CD4-positive, alpha-beta T cell treated with Interleukin-4 for 1 hour (primary cell): ENCODE results near the gene LETM1.

Experiments used
- DNase-seq, 2 donors: peaks; one replicate each; pipeline ENCODE4 v3.0.0-alpha.2; 2020 to 2022

LETM1 gene

DNA sequence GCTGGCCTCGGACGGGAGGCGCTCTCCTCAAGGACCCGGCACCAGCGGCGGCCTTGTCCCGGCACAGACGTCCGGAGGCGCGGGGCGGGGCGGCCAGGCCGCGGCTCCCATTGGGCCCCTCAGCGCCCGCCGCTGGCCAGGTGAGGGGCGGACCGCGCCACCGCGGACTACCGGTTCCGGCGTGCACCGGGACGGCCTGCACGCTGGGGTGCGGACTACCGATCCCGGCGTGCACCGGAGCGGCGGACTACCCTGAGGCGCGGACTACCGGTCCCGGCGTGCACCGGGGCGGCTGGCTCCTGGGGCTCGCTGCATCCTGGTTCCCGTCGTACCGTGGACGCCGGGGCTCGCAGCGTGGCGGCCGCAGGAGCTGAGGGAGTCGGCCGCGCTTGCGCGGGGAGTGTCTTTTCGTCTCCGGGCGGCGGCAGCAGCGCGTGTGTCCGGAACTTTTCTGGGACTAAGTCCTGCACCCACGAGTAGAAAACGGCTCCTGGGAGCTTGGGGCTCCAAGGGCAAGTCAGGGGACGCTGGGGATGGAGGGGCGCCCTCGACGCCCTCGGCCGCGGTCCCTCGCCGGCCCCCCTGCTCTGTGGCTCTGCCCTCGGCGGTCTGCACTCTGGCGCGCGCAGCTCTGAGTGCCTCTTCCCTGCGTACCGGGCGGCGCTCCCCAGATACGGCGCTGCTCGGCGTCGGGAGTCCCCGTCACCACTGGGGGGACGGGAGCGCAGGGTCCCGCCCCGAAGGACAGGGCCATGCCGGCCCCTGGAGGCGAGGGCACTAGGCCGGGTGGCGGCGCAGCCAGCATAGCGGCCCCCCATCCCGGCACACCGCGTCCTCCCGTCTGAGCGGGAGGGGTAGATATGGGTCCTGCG lies at the start of gene LETM1:
LETM1 (minus strand) TSS at position 86 of the 872 bp plus-strand sequence. CDS start 206 bp downstream, outside the sequence.
- peak; percentile 92 to 94 for DNase-seq

DNA sequence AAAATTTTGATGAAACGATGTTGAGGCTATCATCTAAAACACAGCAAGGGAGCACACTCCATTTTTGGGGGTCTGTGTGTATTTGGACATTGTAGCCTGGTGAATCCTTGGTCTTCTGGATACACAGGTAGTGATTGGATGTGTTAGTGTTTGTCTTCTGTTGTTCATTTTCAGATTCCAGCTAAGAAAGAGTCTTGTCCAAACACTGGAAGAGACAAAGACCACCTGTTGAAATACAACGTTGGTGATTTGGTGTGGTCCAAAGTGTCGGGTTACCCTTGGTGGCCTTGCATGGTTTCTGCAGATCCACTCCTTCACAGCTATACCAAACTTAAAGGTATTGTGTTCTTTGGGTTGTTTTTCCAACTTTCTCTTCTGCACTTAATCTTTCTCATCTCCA lies 48.1 kb upstream of the LETM1 start:
- DNase-seq = no peak

DNA sequence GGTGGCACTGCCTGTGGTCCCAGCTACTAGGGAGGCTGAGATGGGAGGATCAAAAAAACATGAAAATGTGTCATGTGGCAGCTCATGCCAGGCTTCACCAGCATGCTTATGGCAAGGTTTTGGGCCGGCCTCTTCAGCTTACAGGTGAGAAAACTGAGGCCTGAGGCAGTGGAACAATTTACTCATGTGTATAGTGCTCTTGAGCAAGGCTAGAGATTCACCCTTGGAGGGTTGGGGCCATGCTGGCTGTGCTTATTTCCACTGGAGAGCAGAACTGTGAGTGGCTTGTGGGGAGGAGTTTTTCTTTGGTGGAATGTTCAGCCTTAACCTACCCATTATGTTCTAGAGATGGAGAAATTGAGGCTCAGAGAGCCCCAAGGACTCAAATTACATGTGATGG lies 47.1 kb upstream of the LETM1 start:
- DNase-seq = no peak

DNA sequence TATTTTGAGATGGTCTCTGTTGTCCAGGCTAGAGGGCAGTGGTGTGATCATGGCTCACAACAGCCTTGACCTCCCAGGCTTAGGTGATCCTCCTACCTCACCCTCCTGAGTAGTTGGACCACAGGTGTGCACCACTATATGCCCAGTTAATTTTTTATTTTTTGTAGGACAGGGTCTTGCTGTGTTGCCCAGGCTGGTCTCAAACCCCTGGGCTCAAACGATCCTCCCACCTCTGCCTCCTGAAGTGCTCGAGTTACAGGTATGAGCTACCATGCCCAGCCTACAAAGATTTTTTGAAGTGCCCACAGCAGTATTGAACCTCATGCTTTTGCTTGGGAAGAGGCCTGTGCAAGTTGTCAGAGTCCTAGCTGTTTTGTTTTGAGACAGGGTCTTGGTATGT lies 46.3 kb upstream of the LETM1 start:
- DNase-seq = no peak

DNA sequence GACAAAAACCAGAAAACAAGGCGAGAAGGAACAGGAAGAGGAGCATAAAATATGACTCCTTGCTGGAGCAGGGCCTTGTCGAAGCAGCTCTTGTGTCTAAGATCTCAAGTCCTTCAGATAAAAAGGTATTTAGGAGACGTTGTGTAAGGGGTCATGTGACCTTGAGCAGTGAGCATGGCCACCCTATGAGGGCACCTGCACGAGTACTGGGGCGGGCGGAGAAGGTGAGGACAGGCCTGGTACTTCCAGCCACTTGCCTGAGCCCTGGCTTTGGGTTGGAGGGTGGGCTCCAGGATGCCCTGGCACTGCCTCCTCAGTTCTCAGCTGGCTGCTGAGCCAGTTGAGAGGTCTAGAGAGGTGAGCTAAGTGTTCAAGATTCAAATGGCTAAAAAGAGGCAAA lies 45.2 kb upstream of the LETM1 start:
- no peak for DNase-seq

DNA sequence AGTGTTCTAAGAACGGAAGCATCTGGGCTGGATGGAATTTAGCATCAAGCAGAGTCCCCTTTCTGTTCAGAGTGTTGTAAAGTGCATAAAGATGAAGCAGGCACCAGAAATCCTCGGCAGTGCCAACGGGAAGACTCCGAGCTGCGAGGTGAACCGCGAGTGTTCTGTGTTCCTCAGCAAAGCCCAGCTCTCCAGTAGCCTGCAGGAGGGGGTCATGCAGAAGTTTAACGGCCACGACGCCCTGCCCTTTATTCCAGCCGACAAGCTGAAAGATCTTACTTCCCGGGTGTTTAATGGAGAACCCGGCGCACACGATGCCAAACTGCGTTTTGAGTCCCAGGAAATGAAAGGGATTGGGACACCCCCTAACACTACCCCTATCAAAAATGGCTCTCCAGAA lies 44.7 kb upstream of the LETM1 start:
- DNase-seq = no peak

DNA sequence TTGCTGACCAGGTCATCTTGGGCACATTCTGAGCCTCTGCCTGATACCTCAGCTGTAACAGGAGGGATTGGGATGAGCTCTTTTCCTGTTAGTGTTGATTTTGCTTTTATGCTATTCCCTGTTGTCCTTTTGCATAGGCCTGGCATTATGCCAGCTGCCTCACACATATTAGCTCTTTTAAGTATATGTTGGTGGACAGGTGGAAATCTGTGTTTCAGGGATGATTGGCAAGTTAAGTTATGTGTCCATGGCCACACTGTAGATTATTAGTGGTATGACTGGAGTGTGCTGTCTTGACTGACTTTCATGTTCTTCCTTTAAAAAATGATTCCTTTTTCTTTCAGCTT lies 44.1 kb upstream of the LETM1 start:
- no peak for DNase-seq

DNA sequence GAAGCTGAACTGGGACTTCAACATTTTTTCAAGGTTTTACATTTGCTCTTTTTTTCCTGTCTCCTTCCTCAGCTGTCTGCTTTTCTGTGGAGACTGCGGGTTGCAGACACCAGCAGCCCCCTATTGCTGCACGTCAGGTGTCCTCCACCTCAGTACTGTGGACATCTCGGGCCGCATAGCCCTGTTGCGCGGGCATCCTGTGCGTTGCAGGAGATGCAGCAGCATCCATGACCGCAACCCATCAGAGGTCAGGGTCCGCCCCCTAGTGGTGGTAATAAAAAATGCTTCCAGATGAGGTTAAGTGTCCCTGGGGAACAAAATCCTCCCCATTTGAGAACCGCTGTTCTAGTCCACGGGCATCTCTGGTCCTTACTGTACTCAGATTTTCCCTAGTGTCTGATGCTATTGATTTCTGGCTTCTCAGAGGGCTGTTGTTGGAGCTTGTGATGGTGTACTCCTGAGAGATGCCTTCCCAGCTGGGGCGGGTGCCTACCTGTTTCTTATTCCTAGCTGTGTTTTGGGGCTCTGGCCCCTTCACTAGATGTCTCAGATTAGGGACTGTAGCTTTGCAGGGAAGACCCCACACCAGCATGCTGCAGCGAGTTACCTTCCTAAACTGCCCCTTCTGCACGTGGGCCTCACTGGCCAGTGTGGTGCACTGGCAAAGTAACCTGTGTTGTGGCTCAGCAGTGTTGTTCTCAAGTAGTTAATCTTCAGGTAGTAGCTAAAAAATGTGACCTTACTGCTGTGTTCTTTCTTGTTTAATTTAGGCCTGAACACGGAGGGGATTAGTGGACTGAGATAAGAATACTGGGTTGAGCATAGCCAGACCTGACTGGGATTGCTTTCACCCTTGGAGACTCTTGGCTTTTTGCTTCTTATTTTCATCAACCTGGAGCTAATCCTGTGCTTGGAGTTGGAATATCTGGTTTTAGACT lies 43.5 kb upstream of the LETM1 start:
- peak; percentile 77 to 82 for DNase-seq

DNA sequence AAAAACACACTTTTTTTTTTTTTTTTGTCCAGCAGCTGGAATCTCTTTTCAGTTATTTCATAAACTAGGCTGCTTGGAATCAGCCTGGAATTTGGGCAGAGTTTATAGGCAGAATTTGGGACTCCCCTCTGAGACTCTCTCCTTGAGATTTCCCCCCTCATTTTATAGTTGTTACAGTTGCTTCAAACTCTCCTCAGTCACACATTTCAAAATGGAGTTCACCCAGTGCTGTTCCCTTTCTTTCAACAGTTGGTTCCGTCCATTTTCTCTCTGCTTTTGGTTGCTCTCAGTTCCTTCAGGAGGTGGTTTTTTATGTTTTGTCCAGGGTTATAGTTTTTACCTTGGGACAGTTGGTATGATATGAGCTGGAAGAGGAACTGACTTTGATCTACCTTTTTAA lies 42.7 kb upstream of the LETM1 start:
- no peak for DNase-seq

DNA sequence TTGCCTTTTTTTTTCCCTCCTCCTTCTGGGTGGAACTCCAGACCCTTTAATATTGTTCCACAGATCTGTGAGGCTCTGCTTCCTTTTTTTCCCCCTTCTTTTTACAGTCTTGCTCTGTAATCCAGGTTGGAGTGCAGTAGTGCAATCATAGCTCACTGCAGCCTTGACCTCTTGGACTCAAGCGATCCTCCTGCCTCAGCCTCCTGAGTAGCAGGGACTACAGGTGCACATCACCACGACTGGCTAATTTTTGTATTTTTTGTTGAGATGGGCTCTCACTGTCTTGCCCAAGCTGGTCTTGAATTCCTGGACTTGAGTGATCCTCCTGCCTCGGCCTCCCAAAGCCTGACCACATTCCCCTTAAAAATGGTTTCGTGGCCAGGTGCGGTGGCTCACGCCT lies 42.1 kb upstream of the LETM1 start:
- DNase-seq = no peak

DNA sequence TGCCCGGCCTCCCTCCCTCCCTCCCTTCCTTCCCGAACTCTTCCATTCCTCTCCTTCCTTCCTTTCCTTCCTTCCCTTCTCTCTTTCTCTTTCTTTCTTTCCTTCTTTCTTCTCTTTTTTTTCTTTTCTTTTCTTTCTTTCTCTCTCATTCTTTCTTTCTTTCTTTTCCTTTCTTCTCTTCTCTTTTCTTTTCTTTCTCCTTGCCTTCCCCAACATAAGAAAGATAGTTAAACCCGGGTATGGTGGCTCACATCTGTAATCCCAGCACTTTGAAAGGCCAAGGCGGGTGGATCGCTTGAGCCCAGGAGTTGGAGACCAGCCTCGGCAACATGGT lies 40.7 kb upstream of the LETM1 start:
- DNase-seq = no peak

DNA sequence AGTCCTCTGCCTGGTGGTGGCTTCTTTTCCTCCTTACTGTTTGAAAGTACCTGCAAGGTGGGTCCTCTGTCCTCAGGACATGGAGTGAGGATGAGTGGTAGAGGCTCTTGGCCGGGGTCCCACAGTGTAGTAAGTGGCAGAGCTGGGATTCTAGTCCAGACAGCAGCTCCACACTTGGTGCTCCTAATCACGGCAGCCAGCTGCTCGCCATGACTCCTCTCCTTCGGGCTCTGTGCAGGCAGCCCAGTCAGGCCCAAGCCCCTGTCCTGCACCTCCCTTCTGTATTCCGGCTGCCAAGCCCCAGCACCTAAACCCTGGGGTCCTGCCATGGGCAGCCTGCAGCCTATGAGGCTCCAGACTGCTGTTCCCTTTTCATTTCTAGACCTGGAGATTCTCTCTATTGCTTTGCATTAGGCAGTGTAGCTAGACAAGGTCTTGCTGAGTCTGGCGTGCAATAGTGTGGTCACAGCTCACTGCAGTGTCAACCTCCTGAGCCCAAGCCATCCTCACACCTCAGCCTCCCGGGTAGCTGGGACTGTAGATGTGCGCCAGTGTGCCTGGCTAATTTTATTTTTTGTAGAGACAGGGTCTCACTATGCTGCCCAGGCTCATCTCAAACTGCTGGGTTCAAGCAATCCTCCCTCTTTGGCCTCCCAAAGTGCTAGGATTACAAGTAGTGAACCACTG lies 40.2 kb upstream of the LETM1 start:
- DNase-seq = no peak

DNA sequence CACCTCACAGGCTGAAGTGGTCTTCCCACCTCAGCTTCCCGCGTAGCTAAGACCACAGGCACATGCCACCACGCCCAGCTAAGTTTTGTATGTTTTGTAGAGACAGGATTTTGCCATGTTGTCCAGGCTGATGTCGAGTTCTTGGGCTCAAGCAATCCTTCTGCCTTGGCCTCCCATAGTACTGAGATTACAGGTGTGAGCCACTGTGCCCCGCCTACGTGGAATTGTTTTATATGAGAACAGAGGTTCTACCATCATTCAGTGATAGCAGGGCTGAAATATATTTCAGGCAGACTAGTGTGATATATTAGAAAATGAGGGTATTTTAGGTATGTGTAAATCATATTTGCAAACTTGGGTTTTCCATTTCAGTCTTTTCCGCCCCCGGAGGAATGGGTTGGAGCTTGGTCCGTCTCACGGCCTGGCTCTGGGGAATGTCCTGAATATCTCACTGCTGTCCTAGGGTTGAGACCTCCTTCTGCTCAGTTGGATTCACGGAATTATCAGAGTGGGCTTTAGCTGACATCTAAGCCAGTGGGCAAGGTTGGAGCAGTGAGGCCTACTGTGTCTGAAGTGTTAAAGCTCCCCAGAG lies 35.1 kb upstream of the LETM1 start:
- DNase-seq = no peak

DNA sequence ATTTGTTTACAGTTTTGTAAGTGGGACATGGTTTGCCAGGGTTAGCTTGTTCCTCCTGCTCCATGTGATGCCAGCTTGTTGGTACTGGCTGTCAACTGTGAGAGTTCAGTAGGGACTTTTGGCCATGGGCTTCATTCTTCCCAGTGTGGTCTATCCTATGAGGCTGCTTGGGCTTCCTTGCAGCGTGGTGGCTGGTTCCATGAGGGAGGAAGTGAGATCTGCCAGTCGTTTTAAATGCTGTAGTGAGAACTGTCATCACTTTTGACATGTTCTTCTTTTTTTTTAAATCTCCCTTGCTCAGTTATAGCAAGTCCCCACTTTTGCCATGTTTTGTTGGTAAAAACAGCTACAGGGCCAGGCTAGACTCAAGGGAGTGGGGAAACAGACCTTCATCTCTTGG lies 31.1 kb upstream of the LETM1 start:
- DNase-seq = no peak

DNA sequence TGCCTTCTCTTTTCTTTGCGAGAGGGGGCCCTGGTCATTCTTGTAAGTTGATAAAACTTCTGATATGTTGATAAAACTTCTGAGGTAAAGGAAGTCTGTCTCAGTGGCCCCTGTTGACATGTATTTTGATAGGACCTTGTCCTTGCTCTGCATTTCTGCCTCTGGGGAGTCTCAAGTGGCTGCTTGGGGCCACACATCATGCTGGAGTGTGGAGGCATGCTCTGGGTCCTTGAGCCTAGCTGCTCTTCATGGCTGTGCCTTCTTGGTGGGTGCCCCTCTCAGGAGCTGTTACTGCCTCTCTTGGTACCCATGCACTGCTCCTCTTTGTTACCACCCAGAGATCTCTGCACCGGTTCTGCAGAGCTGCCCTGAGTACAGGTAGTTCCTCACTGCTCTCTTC lies 29.5 kb upstream of the LETM1 start:
- DNase-seq = no peak

DNA sequence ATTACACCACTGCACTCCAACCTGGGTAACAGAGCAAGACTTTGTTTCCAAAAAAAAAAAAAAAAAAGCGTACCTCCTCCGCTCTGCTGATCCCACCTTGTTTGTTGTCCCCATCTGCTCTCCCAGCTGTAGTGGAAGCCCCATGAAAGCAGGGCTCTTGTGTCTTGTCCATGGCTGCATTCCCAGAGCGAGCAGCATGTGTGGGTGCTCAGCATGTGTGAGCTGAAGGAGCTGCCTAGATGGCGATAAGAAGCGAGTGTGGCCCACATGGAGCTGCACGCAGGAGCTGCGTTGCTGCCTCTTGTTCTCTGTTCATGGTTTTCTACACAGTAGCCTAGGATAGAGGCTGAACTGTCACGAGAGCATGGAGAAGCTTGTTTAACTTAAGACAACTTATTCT lies 27.6 kb upstream of the LETM1 start:
- no peak for DNase-seq

DNA sequence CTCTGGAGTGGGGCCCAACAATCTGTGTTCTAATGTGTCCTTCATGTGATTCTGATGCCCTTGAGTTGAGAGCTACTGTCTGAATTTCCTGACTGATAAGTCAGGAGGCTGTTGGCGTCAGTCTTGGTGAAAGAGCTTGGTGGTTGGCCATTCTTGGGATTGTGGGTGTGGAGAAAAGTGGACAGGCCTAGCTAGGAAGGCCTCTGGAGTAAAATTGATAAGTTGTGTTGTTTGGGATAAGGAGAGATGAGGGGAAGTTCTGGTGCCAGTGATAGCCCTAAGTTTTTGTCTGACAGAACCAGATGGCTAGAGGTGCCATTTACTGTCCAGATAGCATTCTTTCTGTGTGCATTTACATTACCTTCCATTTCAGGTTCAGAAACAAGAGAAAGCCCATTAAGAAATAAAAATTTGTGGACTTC lies 26.9 kb upstream of the LETM1 start:
- DNase-seq = no peak

DNA sequence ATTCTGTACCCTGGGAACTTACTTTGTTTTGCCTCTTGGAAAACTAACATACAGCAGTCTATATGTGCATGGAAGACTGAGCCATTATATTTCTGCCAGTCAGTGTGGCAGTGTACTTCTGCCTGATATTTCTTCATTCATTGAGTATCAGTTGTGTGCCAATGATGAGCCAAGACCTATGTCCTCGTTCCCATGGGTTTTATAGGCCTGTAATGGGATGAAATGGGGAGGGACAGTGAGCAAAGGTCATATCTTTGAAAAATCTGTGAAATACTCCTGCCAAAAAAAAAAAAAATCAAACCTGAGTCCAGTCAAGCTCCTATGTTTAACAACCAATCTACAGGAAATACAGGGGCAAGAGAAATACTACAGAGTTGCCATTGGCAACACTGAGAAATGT lies 24.4 kb upstream of the LETM1 start:
- no peak for DNase-seq

DNA sequence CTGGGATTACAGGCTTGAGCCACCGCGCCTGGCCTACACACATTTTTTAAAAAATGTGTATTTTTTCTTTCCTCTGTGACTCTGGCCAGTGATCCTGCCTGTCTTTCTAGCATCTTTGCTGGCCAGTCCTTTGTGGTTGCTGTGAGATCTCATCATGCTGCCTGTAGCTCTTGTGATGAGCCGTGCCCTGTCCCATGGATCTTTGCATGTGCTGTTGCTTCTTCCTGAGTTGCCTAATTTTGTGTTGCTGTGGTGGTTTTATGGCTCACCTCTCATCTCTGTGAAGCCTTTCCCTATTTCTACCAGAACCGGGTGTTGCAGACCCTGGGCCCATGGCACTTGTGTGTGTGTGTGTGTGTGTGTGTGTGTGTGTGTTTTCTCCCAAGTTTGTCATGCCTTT lies 23.5 kb upstream of the LETM1 start:
- DNase-seq = no peak

DNA sequence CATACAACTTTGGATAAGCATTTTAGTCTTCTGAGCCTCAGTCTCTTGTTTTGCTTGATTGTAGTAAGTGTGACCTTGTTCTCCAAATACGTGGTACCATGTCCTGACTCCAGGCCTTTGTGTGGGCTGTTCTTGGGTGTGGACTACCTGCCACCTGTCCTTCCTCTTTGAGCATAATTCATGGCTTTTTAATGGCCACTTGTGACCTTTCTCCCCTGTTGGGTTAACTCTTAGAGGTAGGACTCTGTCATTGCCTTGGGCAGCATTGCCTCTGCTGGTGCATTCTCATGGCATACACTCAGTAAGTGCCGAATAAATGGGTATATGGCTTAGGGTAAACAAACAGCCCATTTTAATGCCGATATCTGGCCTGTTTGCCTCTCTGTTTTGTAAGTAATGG lies 18.2 kb upstream of the LETM1 start:
- DNase-seq = no peak

DNA sequence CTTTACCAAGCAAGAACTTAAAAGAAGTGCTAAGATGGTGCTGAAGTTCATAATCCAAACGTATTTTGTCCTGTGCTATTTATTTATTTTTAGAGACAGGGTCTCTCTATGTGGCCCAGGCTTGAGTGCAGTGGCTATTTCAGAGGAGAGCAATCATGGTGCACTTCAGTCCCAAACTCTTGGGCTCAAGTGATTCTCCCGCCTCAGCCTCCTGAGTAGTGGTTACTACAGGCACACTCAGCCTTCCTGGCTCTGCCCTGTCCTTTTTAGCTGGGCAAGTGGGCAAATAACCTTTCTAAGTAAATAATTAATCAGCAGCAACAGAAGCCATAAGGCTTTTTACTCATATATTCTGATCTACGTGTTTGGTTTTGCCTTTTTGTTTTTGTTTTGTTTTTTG lies 17.8 kb upstream of the LETM1 start:
- DNase-seq = no peak

DNA sequence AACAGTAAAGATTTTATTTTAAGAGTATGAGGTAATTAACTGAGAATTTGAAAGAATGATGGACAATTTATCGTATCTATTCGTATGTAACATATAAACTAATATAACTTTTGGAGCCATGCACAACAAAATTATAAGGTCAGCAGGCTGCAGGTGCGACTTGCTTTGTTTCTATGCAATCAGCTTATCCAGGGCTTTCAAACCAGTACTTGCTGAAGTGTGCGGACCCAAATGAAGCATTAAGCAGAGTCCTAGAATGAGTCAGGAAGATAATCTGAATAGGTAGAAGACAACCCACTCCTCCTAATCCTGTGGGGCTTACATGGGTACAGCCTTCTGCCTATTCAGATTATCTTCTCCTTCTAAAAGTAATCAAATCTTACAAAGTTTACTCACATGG lies 17.3 kb upstream of the LETM1 start:
- DNase-seq = no peak

DNA sequence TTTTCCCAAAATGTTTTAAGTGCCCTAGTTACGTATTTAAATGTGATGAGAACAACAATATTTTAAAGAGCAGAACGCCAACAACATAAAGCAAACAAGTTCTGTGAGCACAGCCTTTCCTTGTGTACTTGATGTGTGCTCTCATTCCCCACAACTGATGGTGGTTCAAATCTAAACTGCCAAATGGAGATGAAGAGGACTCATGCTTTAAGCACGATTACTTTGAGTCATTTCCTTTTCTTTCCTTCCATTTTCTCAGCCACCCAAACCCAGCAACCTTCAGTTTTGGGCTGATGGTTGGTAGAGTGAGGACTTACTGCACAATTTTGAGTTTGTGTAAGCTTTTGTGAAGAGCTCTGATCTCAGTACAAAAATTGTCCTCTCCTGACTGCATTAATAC lies 16.9 kb upstream of the LETM1 start:
- DNase-seq = peak in 1 of 2 donors; percentile 37
